ENCODE measurements around the gene PLA2G15. TPM values are rescaled to one million over a fixed set of nuclear protein-coding genes. Genes with fewer than 3 reads are reported as not detected.

PLA2G15 gene
- total RNA-seq, 1 donor from 2014 or later, result 26.8 TPM

DNA sequence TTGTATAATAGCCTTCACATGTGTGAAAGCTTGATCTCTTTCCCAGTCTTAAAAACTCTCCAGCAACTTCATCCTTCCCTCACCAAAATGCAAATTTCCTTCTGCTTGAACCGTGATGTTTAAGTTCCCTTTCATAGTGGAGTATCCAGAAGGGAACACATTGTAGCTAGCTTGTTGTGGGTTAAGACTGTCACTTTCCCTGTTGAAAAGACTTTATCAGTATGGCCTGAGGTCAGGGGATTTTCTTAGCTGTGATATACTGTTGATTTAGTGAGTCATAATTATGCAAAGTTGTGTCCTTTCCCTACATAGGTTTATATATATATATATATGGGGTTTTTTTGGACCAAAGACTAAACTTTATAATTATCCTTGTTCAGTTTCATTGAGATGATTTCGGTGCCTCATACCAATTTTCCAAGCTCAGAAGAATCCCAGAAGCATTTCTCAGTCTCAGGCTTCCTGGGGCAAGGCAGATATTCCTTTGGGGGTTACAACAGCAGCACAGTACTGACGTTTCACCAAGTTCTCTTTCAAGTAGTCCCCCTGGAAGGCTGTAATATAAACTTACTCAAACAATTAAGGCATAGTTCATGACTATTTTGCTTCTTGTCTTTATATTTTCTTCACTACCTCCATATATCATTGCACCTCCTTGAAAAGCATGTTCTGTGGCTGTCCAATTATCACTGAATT is 44.9 kb upstream of the PLA2G15 start:
- Histone ChIP-seq H3K4me1 (ENCODE audit: insufficient read depth, low read length) (peaks cover 9% of the 10 kb centered on the region), H2AFZ (ENCODE audit: low read depth, low read length) (no peak overlapping the region), H3K4me2 (ENCODE audit: low read length) (peak overlapping the region; percentile 26), H3K36me3 (ENCODE audit: insufficient read depth, low read length) (no peaks in the 10 kb centered on the region), H3K27me3 (ENCODE audit: insufficient read depth, low read length) (no peaks in the 10 kb centered on the region), H3K9me3 (ENCODE audit: insufficient read depth, low read depth, low read length) (no peaks in the 10 kb centered on the region), H3K27ac (ENCODE audit: low read depth, low read length) (no peak overlapping the region), H3K4me3 (ENCODE audit: insufficient read depth, low read depth, low read length) (no peak overlapping the region), H4K20me1 (ENCODE audit: insufficient read depth, low read length) (peaks cover 19% of the 10 kb centered on the region), H3K79me2 (ENCODE audit: insufficient read depth, low read length) (no peaks in the 10 kb centered on the region), H3K9ac (ENCODE audit: low read length) (no peak overlapping the region)
- peak; percentile 37 for DNase-seq (ENCODE audit: low read depth)
- no peak for TF ChIP-seq EZH2 (IDR thresholded peaks at IDR 0.05; ENCODE audit: insufficient read depth, low read length)
- TF ChIP-seq, protein P1, sequence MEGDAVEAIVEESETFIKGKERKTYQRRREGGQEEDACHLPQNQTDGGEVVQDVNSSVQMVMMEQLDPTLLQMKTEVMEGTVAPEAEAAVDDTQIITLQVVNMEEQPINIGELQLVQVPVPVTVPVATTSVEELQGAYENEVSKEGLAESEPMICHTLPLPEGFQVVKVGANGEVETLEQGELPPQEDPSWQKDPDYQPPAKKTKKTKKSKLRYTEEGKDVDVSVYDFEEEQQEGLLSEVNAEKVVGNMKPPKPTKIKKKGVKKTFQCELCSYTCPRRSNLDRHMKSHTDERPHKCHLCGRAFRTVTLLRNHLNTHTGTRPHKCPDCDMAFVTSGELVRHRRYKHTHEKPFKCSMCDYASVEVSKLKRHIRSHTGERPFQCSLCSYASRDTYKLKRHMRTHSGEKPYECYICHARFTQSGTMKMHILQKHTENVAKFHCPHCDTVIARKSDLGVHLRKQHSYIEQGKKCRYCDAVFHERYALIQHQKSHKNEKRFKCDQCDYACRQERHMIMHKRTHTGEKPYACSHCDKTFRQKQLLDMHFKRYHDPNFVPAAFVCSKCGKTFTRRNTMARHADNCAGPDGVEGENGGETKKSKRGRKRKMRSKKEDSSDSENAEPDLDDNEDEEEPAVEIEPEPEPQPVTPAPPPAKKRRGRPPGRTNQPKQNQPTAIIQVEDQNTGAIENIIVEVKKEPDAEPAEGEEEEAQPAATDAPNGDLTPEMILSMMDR (IDR thresholded peaks at IDR 0.05; ENCODE audit: insufficient read depth, low read depth, low read length), result no peak
- Mint-ChIP-seq H3K4me1 (ENCODE audit: low read depth, unreplicated experiment) (peaks cover 9% of the 10 kb centered on the region), H3K27me3 (ENCODE audit: low read depth, unreplicated experiment) (no peaks in the 10 kb centered on the region), H3K36me3 (ENCODE audit: low read depth, unreplicated experiment) (no peaks in the 10 kb centered on the region), H3K4me3 (ENCODE audit: unreplicated experiment) (no peak overlapping the region), H3K9me3 (ENCODE audit: unreplicated experiment) (no peaks in the 10 kb centered on the region), H3K27ac (ENCODE audit: unreplicated experiment) (no peak overlapping the region)
- no peak for FAIRE-seq

DNA sequence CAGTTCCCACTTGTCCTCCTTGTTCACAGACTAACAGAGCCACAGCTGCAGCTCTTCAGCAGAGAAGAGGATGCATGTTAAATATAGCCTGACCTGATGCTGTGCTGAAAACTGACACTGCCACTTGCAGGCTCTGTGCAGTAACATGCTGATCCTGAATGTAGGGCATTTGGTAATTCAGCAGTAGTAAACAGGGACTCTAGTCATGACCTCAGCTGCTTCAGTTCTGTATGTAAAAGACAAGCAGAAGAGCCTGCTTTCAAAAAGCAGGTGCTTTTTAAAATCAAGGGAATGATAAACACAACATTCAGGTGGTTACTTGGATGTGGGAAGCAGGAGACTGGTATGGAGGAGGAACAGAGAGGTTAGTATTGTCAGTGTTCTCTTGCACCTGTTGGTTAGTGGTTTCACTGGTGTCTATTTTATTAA is 43.1 kb upstream of the PLA2G15 start:
- no peak for FAIRE-seq
- H3K27me3 Mint-ChIP-seq (ENCODE audit: low read depth, unreplicated experiment), result no peaks in the 10 kb centered on the region
- TF ChIP-seq EZH2 (IDR thresholded peaks at IDR 0.05; ENCODE audit: insufficient read depth, low read length), result no peak
- TF ChIP-seq, protein P1 (IDR thresholded peaks at IDR 0.05; ENCODE audit: insufficient read depth, low read depth, low read length), result no peak
- H3K36me3 Mint-ChIP-seq (ENCODE audit: low read depth, unreplicated experiment), result no peaks in the 10 kb centered on the region
- no peak overlapping the region for H3K9ac ChIP-seq (ENCODE audit: low read length)
- H3K27ac Mint-ChIP-seq (ENCODE audit: unreplicated experiment), result no peak overlapping the region
- H3K79me2 ChIP-seq (ENCODE audit: insufficient read depth, low read length), result no peaks in the 10 kb centered on the region
- no peak overlapping the region for H3K4me3 Mint-ChIP-seq (ENCODE audit: unreplicated experiment)
- no peak overlapping the region for H2AFZ ChIP-seq (ENCODE audit: low read depth, low read length)
- H3K27ac ChIP-seq (ENCODE audit: low read depth, low read length), result no peak overlapping the region
- DNase-seq (ENCODE audit: low read depth), result no peak
- no peaks in the 10 kb centered on the region for H3K9me3 Mint-ChIP-seq (ENCODE audit: unreplicated experiment)
- H3K36me3 ChIP-seq (ENCODE audit: insufficient read depth, low read length), result no peaks in the 10 kb centered on the region
- peaks cover 9% of the 10 kb centered on the region for H3K4me1 ChIP-seq (ENCODE audit: insufficient read depth, low read length)
- peaks cover 19% of the 10 kb centered on the region for H4K20me1 ChIP-seq (ENCODE audit: insufficient read depth, low read length)
- H3K4me2 ChIP-seq (ENCODE audit: low read length), result no peak overlapping the region
- H3K9me3 ChIP-seq (ENCODE audit: insufficient read depth, low read depth, low read length), result no peaks in the 10 kb centered on the region
- H3K4me3 ChIP-seq (ENCODE audit: insufficient read depth, low read depth, low read length), result no peak overlapping the region
- H3K27me3 ChIP-seq (ENCODE audit: insufficient read depth, low read length), result no peaks in the 10 kb centered on the region
- peaks cover 9% of the 10 kb centered on the region for H3K4me1 Mint-ChIP-seq (ENCODE audit: low read depth, unreplicated experiment)

GRCh38 chr16:68206245-68206644 is 38.9 kb upstream of the PLA2G15 start:
- no peak overlapping the region for H3K9ac ChIP-seq (ENCODE audit: low read length)
- H3K4me3 ChIP-seq (ENCODE audit: insufficient read depth, low read depth, low read length), result no peak overlapping the region
- H3K4me1 ChIP-seq (ENCODE audit: insufficient read depth, low read length), result no peaks in the 10 kb centered on the region
- no peaks in the 10 kb centered on the region for H3K36me3 ChIP-seq (ENCODE audit: insufficient read depth, low read length)
- TF ChIP-seq, protein P1 (IDR thresholded peaks at IDR 0.05; ENCODE audit: insufficient read depth, low read depth, low read length), result no peak
- no peak for TF ChIP-seq EZH2 (IDR thresholded peaks at IDR 0.05; ENCODE audit: insufficient read depth, low read length)
- H3K4me2 ChIP-seq (ENCODE audit: low read length), result no peak overlapping the region
- H3K4me3 Mint-ChIP-seq (ENCODE audit: unreplicated experiment), result no peak overlapping the region
- H3K4me1 Mint-ChIP-seq (ENCODE audit: low read depth, unreplicated experiment), result peaks cover 1% of the 10 kb centered on the region
- peaks cover 3% of the 10 kb centered on the region for H4K20me1 ChIP-seq (ENCODE audit: insufficient read depth, low read length)
- H3K27me3 ChIP-seq (ENCODE audit: insufficient read depth, low read length), result no peaks in the 10 kb centered on the region
- no peak for FAIRE-seq
- H2AFZ ChIP-seq (ENCODE audit: low read depth, low read length), result no peak overlapping the region
- peaks cover 4% of the 10 kb centered on the region for H3K79me2 ChIP-seq (ENCODE audit: insufficient read depth, low read length)
- no peak overlapping the region for H3K27ac ChIP-seq (ENCODE audit: low read depth, low read length)
- H3K36me3 Mint-ChIP-seq (ENCODE audit: low read depth, unreplicated experiment), result peaks cover 2% of the 10 kb centered on the region
- H3K27ac Mint-ChIP-seq (ENCODE audit: unreplicated experiment), result no peak overlapping the region
- no peaks in the 10 kb centered on the region for H3K27me3 Mint-ChIP-seq (ENCODE audit: low read depth, unreplicated experiment)
- no peak for DNase-seq (ENCODE audit: low read depth)
- H3K9me3 Mint-ChIP-seq (ENCODE audit: unreplicated experiment), result no peaks in the 10 kb centered on the region
- no peaks in the 10 kb centered on the region for H3K9me3 ChIP-seq (ENCODE audit: insufficient read depth, low read depth, low read length)
